HEK293 (cell line): Measurements from ENCODE around the gene WDR20.

Experiments
- CTCF ChIP-seq: fragments of 450-650 bp; formaldehyde crosslinking; IDR thresholded peaks from 2 replicates; pipeline ENCODE4 v1.5.1; 2016; ENCODE audit warnings: missing biosample characterization, missing genetic modification characterization
- GLI4 ChIP-seq: fragments of 450-650 bp; formaldehyde crosslinking; IDR thresholded peaks from 2 replicates; pipeline ENCODE4 v1.5.1; 2016; ENCODE audit warnings: missing biosample characterization, missing genetic modification characterization
- GLIS2 ChIP-seq: fragments of 450-650 bp; formaldehyde crosslinking; IDR thresholded peaks from 2 replicates; pipeline ENCODE4 v1.5.1; 2016; ENCODE audit warnings: missing biosample characterization, missing genetic modification characterization
- MZF1 ChIP-seq: fragments of 450-650 bp; formaldehyde crosslinking; IDR thresholded peaks from 2 replicates; pipeline ENCODE4 v1.5.1; 2017; ENCODE audit warnings: missing biosample characterization, missing genetic modification characterization, borderline replicate concordance
- ZBTB10 ChIP-seq: fragments of 450-650 bp; formaldehyde crosslinking; IDR thresholded peaks from 2 replicates; pipeline ENCODE4 v1.5.1; 2016; ENCODE audit warnings: missing biosample characterization, missing genetic modification characterization
- ZNF292 ChIP-seq: fragments of 450-650 bp; formaldehyde crosslinking; IDR thresholded peaks from 2 replicates; pipeline ENCODE4 v1.5.1; 2016; ENCODE audit warnings: low read depth, missing biosample characterization, missing genetic modification characterization, borderline replicate concordance
- ZNF529 ChIP-seq: fragments of 450-650 bp; formaldehyde crosslinking; IDR thresholded peaks from 2 replicates; pipeline ENCODE4 v1.5.1; 2017; ENCODE audit warnings: missing genetic modification characterization, missing biosample characterization; ENCODE audit not compliant: insufficient replicate concordance
- ZNF571 ChIP-seq: fragments of 450-650 bp; formaldehyde crosslinking; IDR thresholded peaks from 2 replicates; pipeline ENCODE4 v1.5.0; 2017; ENCODE audit warnings: missing biosample characterization, missing genetic modification characterization

GRCh38 chr14:102213984-102214658, 74.4 kb downstream of the WDR20 start:
- TF ChIP-seq CTCF (tag by site-specific recombination) (no peak), GLIS2 (no peak), MZF1 (tag by site-specific recombination) (no peak), ZBTB10 (tag by site-specific recombination) (no peak), ZNF529 (tag by site-specific recombination) (no peak), GLI4 (tag by site-specific recombination) (no peak), ZNF571 (tag by site-specific recombination) (no peak), ZNF292 (tag by site-specific recombination) (no peak)
